NCI-H2196 treated with DMSO at 0.1 percent for 48 hours (cell line): ENCODE measurements around the gene HEMGN.

Source experiments
- DNase-seq: peaks from one replicate; lab custom pipeline; 2025; ENCODE audit not compliant: unreplicated experiment; lab: John Stamatoyannopoulos, UW

Gene HEMGN

GRCh38 chr9:97900738-97901565 is 37.0 kb downstream of the HEMGN start:
- peak; percentile 36 for DNase-seq

GRCh38 chr9:97900103-97900737 is 37.8 kb downstream of the HEMGN start:
- no peak for DNase-seq

GRCh38 chr9:97895695-97896332 is 42.2 kb downstream of the HEMGN start:
- no peak for DNase-seq

- no peak for DNase-seq
Observed at GRCh38 chr9:97895211-97895610, 42.8 kb downstream of the HEMGN start.

- DNase-seq: no peak
Observed at GRCh38 chr9:97892421-97892820, 45.6 kb downstream of the HEMGN start.

GRCh38 chr9:97891736-97892135 is 46.2 kb downstream of the HEMGN start:
- DNase-seq: no peak

GRCh38 chr9:97889941-97890887 is 47.8 kb downstream of the HEMGN start:
- no peak for DNase-seq

GRCh38 chr9:97880336-97880735 is 57.6 kb downstream of the HEMGN start:
- DNase-seq: no peak
